Neural progenitor cell (in vitro differentiated cells): ENCODE measurements around the gene ADCY2. TPM values are rescaled to one million over a fixed set of nuclear protein-coding genes. Genes with fewer than 3 reads are reported as not detected.

Experiments used
- DNase-seq: peaks from one replicate; pipeline ENCODE4 v3.0.0-alpha.2; 2016; ENCODE audit warnings: low spot score
- H2AFZ ChIP-seq: fragments of 200-600 bp; sonication (generic); replicated peaks from 2 replicates; pipeline ENCODE4 v1.6.1; 2016; ENCODE audit warnings: antibody characterized with exemption
- H3F3A ChIP-seq: fragments of 200-600 bp; sonication (generic); 2 replicates; pipeline ENCODE4 v1.6.1; 2016; ENCODE audit warnings: antibody characterized with exemption, low read depth
- H3K27ac ChIP-seq: fragments of 200-600 bp; sonication (generic); 2 replicates; pipeline ENCODE4 v1.5.1; 2016; ENCODE audit warnings: mild to moderate bottlenecking
- H3K27me3 ChIP-seq: fragments of 200-600 bp; sonication (generic); 2 replicates; pipeline ENCODE4 v1.6.1; 2016; ENCODE audit warnings: mild to moderate bottlenecking, moderate library complexity
- H3K36me3 ChIP-seq: fragments of 200-600 bp; sonication (generic); 2 replicates; pipeline ENCODE4 v1.5.1; 2016
- H3K4me1 ChIP-seq: fragments of 200-600 bp; sonication (generic); 2 replicates; pipeline ENCODE4 v1.6.1; 2016; ENCODE audit warnings: mixed run types
- H3K4me2 ChIP-seq: fragments of 200-600 bp; sonication (generic); 2 replicates; pipeline ENCODE4 v1.6.1; 2016
- H3K4me3 ChIP-seq: fragments of 200-600 bp; sonication (generic); 2 replicates; pipeline ENCODE4 v1.5.1; 2016
- H3K79me2 ChIP-seq: fragments of 200-600 bp; sonication (generic); 2 replicates; pipeline ENCODE4 v1.6.1; 2016; ENCODE audit warnings: low read depth
- H3K9ac ChIP-seq: fragments of 200-600 bp; sonication (generic); 2 replicates; pipeline ENCODE4 v1.6.1; 2016
- H3K9me3 ChIP-seq: fragments of 200-600 bp; sonication (generic); 2 replicates; pipeline ENCODE4 v1.5.1; 2016; ENCODE audit warnings: low read depth
- H4K20me1 ChIP-seq: fragments of 200-600 bp; sonication (generic); 2 replicates; pipeline ENCODE4 v1.6.1; 2016; ENCODE audit warnings: low read depth
- H3K27ac Mint-ChIP-seq: 3 replicates; pipeline ENCODE4 v1.8.0; 2021; ENCODE audit warnings: mixed read lengths
- H3K27me3 Mint-ChIP-seq: 2 replicates; pipeline ENCODE4 v1.8.0; 2022; ENCODE audit warnings: low read depth, mild to moderate bottlenecking, inconsistent platforms, moderate library complexity, mixed read lengths; ENCODE audit not compliant: insufficient read depth
- H3K36me3 Mint-ChIP-seq: 3 replicates; pipeline ENCODE4 v1.8.0; 2021; ENCODE audit warnings: mixed read lengths
- H3K4me1 Mint-ChIP-seq: 3 replicates; pipeline ENCODE4 v1.8.0; 2021; ENCODE audit warnings: mixed read lengths
- H3K4me3 Mint-ChIP-seq: 3 replicates; pipeline ENCODE4 v1.8.0; 2021; ENCODE audit warnings: mild to moderate bottlenecking, moderate library complexity, mixed read lengths
- H3K9me3 Mint-ChIP-seq: 3 replicates; pipeline ENCODE4 v1.8.0; 2020; ENCODE audit warnings: mixed read lengths
- EZH2 ChIP-seq: fragments of 200-600 bp; sonication (generic); IDR thresholded peaks from 2 replicates; pipeline ENCODE4 v1.6.1; 2017; ENCODE audit warnings: antibody characterized with exemption, mild to moderate bottlenecking, moderate library complexity
- EZH2phosphoT487 ChIP-seq: fragments of 200-600 bp; sonication (generic); IDR thresholded peaks from 2 replicates; pipeline ENCODE4 v1.6.1; 2017; ENCODE audit warnings: antibody characterized with exemption
- total RNA-seq: library from RNA; depleted of rRNA; stranded (reverse); fragments of >200 nt; gene quantifications from 2 replicates; pipeline ENCODE4 v1.2.3, GENCODE V29; 2015; ENCODE audit warnings: low replicate concordance
- TF ChIP-seq, protein P1 (sequence below): fragments of 200-600 bp; sonication (generic); IDR thresholded peaks from 2 replicates; pipeline ENCODE4 v1.5.1; 2017; ENCODE audit warnings: antibody characterized with exemption, mild to moderate bottlenecking

ADCY2 gene
- total RNA-seq, 1 donor from 2014 or later = 1.2 TPM

GRCh38 chr5:7592910-7593309 is 197.0 kb downstream of the ADCY2 start:
- H3K79me2 ChIP-seq = no peaks in the 10 kb centered on the region
- no peaks in the 10 kb centered on the region for H4K20me1 ChIP-seq
- H3K9ac ChIP-seq = no peak overlapping the region
- H3K4me1 Mint-ChIP-seq = no peaks in the 10 kb centered on the region
- no peaks in the 10 kb centered on the region for H3K36me3 Mint-ChIP-seq
- no peaks in the 10 kb centered on the region for H3K9me3 Mint-ChIP-seq
- H3K27ac ChIP-seq = no peak overlapping the region
- peaks cover 10% of the 10 kb centered on the region for H3K4me1 ChIP-seq
- no peaks in the 10 kb centered on the region for H3K9me3 ChIP-seq
- no peak overlapping the region for H2AFZ ChIP-seq
- no peaks in the 10 kb centered on the region for H3F3A ChIP-seq
- TF ChIP-seq, protein P1, sequence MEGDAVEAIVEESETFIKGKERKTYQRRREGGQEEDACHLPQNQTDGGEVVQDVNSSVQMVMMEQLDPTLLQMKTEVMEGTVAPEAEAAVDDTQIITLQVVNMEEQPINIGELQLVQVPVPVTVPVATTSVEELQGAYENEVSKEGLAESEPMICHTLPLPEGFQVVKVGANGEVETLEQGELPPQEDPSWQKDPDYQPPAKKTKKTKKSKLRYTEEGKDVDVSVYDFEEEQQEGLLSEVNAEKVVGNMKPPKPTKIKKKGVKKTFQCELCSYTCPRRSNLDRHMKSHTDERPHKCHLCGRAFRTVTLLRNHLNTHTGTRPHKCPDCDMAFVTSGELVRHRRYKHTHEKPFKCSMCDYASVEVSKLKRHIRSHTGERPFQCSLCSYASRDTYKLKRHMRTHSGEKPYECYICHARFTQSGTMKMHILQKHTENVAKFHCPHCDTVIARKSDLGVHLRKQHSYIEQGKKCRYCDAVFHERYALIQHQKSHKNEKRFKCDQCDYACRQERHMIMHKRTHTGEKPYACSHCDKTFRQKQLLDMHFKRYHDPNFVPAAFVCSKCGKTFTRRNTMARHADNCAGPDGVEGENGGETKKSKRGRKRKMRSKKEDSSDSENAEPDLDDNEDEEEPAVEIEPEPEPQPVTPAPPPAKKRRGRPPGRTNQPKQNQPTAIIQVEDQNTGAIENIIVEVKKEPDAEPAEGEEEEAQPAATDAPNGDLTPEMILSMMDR = peak; percentile 74
- TF ChIP-seq EZH2 = no peak
- TF ChIP-seq EZH2phosphoT487 = no peak
- no peak overlapping the region for H3K27ac Mint-ChIP-seq
- H3K27me3 Mint-ChIP-seq = peaks cover under 1% of the 10 kb centered on the region
- no peak overlapping the region for H3K4me2 ChIP-seq
- no peak overlapping the region for H3K4me3 ChIP-seq
- H3K27me3 ChIP-seq = no peaks in the 10 kb centered on the region
- H3K4me3 Mint-ChIP-seq = no peak overlapping the region
- DNase-seq = peak; percentile 39
- no peaks in the 10 kb centered on the region for H3K36me3 ChIP-seq

- H3K9ac ChIP-seq = no peak overlapping the region
- H3K27ac ChIP-seq = no peak overlapping the region
- no peaks in the 10 kb centered on the region for H4K20me1 ChIP-seq
- Mint-ChIP-seq H3K27ac (no peak overlapping the region), H3K36me3 (no peaks in the 10 kb centered on the region), H3K9me3 (no peaks in the 10 kb centered on the region), H3K4me3 (no peak overlapping the region), H3K27me3 (peaks cover 2% of the 10 kb centered on the region), H3K4me1 (no peaks in the 10 kb centered on the region)
- no peaks in the 10 kb centered on the region for H3K27me3 ChIP-seq
- H3K4me3 ChIP-seq = no peak overlapping the region
- DNase-seq = no peak
- H3K9me3 ChIP-seq = no peaks in the 10 kb centered on the region
- H3K36me3 ChIP-seq = no peaks in the 10 kb centered on the region
- no peaks in the 10 kb centered on the region for H3F3A ChIP-seq
- H3K4me2 ChIP-seq = no peak overlapping the region
- H3K4me1 ChIP-seq = peaks cover 10% of the 10 kb centered on the region
- TF ChIP-seq EZH2 (no peak), EZH2phosphoT487 (no peak)
- TF ChIP-seq, protein P1 = no peak
- H3K79me2 ChIP-seq = no peaks in the 10 kb centered on the region
- peak overlapping the region; percentile 44 for H2AFZ ChIP-seq
Observed at GRCh38 chr5:7597059-7597642, 201.2 kb downstream of the ADCY2 start.

- no peaks in the 10 kb centered on the region for H3K36me3 Mint-ChIP-seq
- no peaks in the 10 kb centered on the region for H3K4me1 Mint-ChIP-seq
- no peak overlapping the region for H3K4me3 Mint-ChIP-seq
- Histone ChIP-seq H3K4me2 (no peak overlapping the region), H3K4me3 (no peak overlapping the region), H3K4me1 (no peaks in the 10 kb centered on the region), H3K36me3 (no peaks in the 10 kb centered on the region), H3F3A (no peaks in the 10 kb centered on the region), H3K9me3 (no peaks in the 10 kb centered on the region), H3K27me3 (no peaks in the 10 kb centered on the region), H4K20me1 (no peaks in the 10 kb centered on the region), H2AFZ (no peak overlapping the region), H3K9ac (no peak overlapping the region), H3K79me2 (no peaks in the 10 kb centered on the region), H3K27ac (no peak overlapping the region)
- peaks cover 2% of the 10 kb centered on the region for H3K9me3 Mint-ChIP-seq
- TF ChIP-seq EZH2phosphoT487 = no peak
- no peak for TF ChIP-seq EZH2
- TF ChIP-seq, protein P1 = no peak
- DNase-seq = no peak
- no peak overlapping the region for H3K27ac Mint-ChIP-seq
- H3K27me3 Mint-ChIP-seq = peaks cover 2% of the 10 kb centered on the region
Observed at GRCh38 chr5:7606840-7607465, 211.0 kb downstream of the ADCY2 start.
